ENCODE measurements around the gene OGDH.
"Not testable (repeated sequence)": the region's sequence is repeated elsewhere in the genome, so short reads cannot be mapped to it uniquely, and the experiment has no call there.

OGDH gene

GRCh38 chr7:44595934-44596635 is 10.3 kb upstream of the OGDH start:
- DNase-seq (ENCODE audit: low spot score) = no peak
- Mint-ChIP-seq H3K27ac (no peak overlapping the region), H3K4me3 (no peak overlapping the region), H3K36me3 (ENCODE audit: low read depth) (no peaks in the 10 kb centered on the region), H3K27me3 (ENCODE audit: low read depth) (peaks cover 21% of the 10 kb centered on the region), H3K9me3 (no peaks in the 10 kb centered on the region), H3K4me1 (ENCODE audit: low read depth) (peaks cover 2% of the 10 kb centered on the region)

- H3K27me3 Mint-ChIP-seq (ENCODE audit: low read depth) = peaks cover 24% of the 10 kb centered on the region
- not testable (repeated sequence) for H3K4me1 Mint-ChIP-seq (ENCODE audit: low read depth); H3K27ac Mint-ChIP-seq; H3K9me3 Mint-ChIP-seq; H3K36me3 Mint-ChIP-seq (ENCODE audit: low read depth); DNase-seq (ENCODE audit: low spot score); H3K4me3 Mint-ChIP-seq
Observed at GRCh38 chr7:44597181-44597580, 9.2 kb upstream of the OGDH start.

GRCh38 chr7:44599222-44599621 is 7.2 kb upstream of the OGDH start:
- no peak overlapping the region for H3K4me3 Mint-ChIP-seq
- no peaks in the 10 kb centered on the region for H3K36me3 Mint-ChIP-seq (ENCODE audit: low read depth)
- H3K9me3 Mint-ChIP-seq = no peaks in the 10 kb centered on the region
- H3K27me3 Mint-ChIP-seq (ENCODE audit: low read depth) = peaks cover 23% of the 10 kb centered on the region
- no peak for DNase-seq (ENCODE audit: low spot score)
- H3K4me1 Mint-ChIP-seq (ENCODE audit: low read depth) = peaks cover 2% of the 10 kb centered on the region
- H3K27ac Mint-ChIP-seq = no peak overlapping the region

GRCh38 chr7:44602576-44602910 is 3.9 kb upstream of the OGDH start:
- no peak for DNase-seq (ENCODE audit: low spot score)
- peaks cover 10% of the 10 kb centered on the region for H3K36me3 Mint-ChIP-seq (ENCODE audit: low read depth)
- H3K27me3 Mint-ChIP-seq (ENCODE audit: low read depth) = peaks cover 21% of the 10 kb centered on the region
- no peaks in the 10 kb centered on the region for H3K9me3 Mint-ChIP-seq
- no peak overlapping the region for H3K27ac Mint-ChIP-seq
- H3K4me1 Mint-ChIP-seq (ENCODE audit: low read depth) = peaks cover 15% of the 10 kb centered on the region
- H3K4me3 Mint-ChIP-seq = no peak overlapping the region

GRCh38 chr7:44603193-44603592 is 3.2 kb upstream of the OGDH start:
- Mint-ChIP-seq H3K27me3 (ENCODE audit: low read depth) (peaks cover 21% of the 10 kb centered on the region), H3K27ac (no peak overlapping the region), H3K9me3 (no peaks in the 10 kb centered on the region), H3K36me3 (ENCODE audit: low read depth) (peaks cover 12% of the 10 kb centered on the region), H3K4me3 (no peak overlapping the region), H3K4me1 (ENCODE audit: low read depth) (peaks cover 19% of the 10 kb centered on the region)
- no peak for DNase-seq (ENCODE audit: low spot score)

GRCh38 chr7:44604941-44605340 is 1.5 kb upstream of the OGDH start:
- Mint-ChIP-seq H3K9me3 (no peaks in the 10 kb centered on the region), H3K27ac (no peak overlapping the region), H3K4me1 (ENCODE audit: low read depth) (peaks cover 28% of the 10 kb centered on the region), H3K4me3 (peak overlapping the region; percentile 63), H3K27me3 (ENCODE audit: low read depth) (peaks cover 15% of the 10 kb centered on the region), H3K36me3 (ENCODE audit: low read depth) (peaks cover 12% of the 10 kb centered on the region)
- DNase-seq (ENCODE audit: low spot score) = no peak

- Mint-ChIP-seq H3K27ac (peak overlapping the region; percentile 100), H3K27me3 (ENCODE audit: low read depth) (peaks cover 3% of the 10 kb centered on the region), H3K36me3 (ENCODE audit: low read depth) (peaks cover 12% of the 10 kb centered on the region), H3K4me3 (peak overlapping the region; percentile 98), H3K4me1 (ENCODE audit: low read depth) (peaks cover 35% of the 10 kb centered on the region), H3K9me3 (no peaks in the 10 kb centered on the region)
- DNase-seq (ENCODE audit: low spot score) = no peak
Observed at GRCh38 chr7:44607141-44608068, 978 bp downstream of the OGDH start.

- Mint-ChIP-seq H3K4me1 (ENCODE audit: low read depth) (peaks cover 35% of the 10 kb centered on the region), H3K9me3 (no peaks in the 10 kb centered on the region), H3K27me3 (ENCODE audit: low read depth) (no peaks in the 10 kb centered on the region), H3K27ac (no peak overlapping the region), H3K4me3 (peak overlapping the region; percentile 27), H3K36me3 (ENCODE audit: low read depth) (peaks cover 12% of the 10 kb centered on the region)
- no peak for DNase-seq (ENCODE audit: low spot score)
Observed at GRCh38 chr7:44608916-44609648, 2.7 kb downstream of the OGDH start.

GRCh38 chr7:44609829-44610228 is 3.4 kb downstream of the OGDH start:
- Mint-ChIP-seq H3K4me1 (ENCODE audit: low read depth) (peaks cover 40% of the 10 kb centered on the region), H3K27me3 (ENCODE audit: low read depth) (no peaks in the 10 kb centered on the region), H3K4me3 (no peak overlapping the region), H3K36me3 (ENCODE audit: low read depth) (peaks cover 16% of the 10 kb centered on the region), H3K27ac (no peak overlapping the region), H3K9me3 (no peaks in the 10 kb centered on the region)
- DNase-seq (ENCODE audit: low spot score) = no peak

- Mint-ChIP-seq H3K4me1 (ENCODE audit: low read depth) (peaks cover 47% of the 10 kb centered on the region), H3K9me3 (no peaks in the 10 kb centered on the region), H3K27me3 (ENCODE audit: low read depth) (no peaks in the 10 kb centered on the region), H3K4me3 (peak overlapping the region; percentile 33), H3K36me3 (ENCODE audit: low read depth) (peaks cover 22% of the 10 kb centered on the region), H3K27ac (peak overlapping the region; percentile 49)
- DNase-seq (ENCODE audit: low spot score) = no peak
Observed at GRCh38 chr7:44615149-44615611, 8.8 kb downstream of the OGDH start.

- DNase-seq (ENCODE audit: low spot score) = no peak
- H3K4me1 Mint-ChIP-seq (ENCODE audit: low read depth) = peaks cover 49% of the 10 kb centered on the region
- peak overlapping the region; percentile 73 for H3K27ac Mint-ChIP-seq
- H3K27me3 Mint-ChIP-seq (ENCODE audit: low read depth) = no peaks in the 10 kb centered on the region
- peaks cover 25% of the 10 kb centered on the region for H3K36me3 Mint-ChIP-seq (ENCODE audit: low read depth)
- no peak overlapping the region for H3K4me3 Mint-ChIP-seq
- no peaks in the 10 kb centered on the region for H3K9me3 Mint-ChIP-seq
Observed at GRCh38 chr7:44615793-44616192, 9.4 kb downstream of the OGDH start.

- Mint-ChIP-seq H3K27me3 (ENCODE audit: low read depth) (no peaks in the 10 kb centered on the region), H3K4me1 (ENCODE audit: low read depth) (peaks cover 54% of the 10 kb centered on the region), H3K4me3 (no peak overlapping the region), H3K36me3 (ENCODE audit: low read depth) (peaks cover 28% of the 10 kb centered on the region), H3K9me3 (no peaks in the 10 kb centered on the region), H3K27ac (no peak overlapping the region)
- no peak for DNase-seq (ENCODE audit: low spot score)
Observed at GRCh38 chr7:44616545-44616944, 10.1 kb downstream of the OGDH start.

- no peak for DNase-seq (ENCODE audit: low spot score)
- Mint-ChIP-seq H3K9me3 (no peaks in the 10 kb centered on the region), H3K4me3 (peak overlapping the region; percentile 1), H3K4me1 (ENCODE audit: low read depth) (peaks cover 56% of the 10 kb centered on the region), H3K36me3 (ENCODE audit: low read depth) (peaks cover 28% of the 10 kb centered on the region), H3K27me3 (ENCODE audit: low read depth) (no peaks in the 10 kb centered on the region), H3K27ac (peak overlapping the region; percentile 56)
Observed at GRCh38 chr7:44617225-44617890, 10.9 kb downstream of the OGDH start.
